Lower lobe of right lung (tissue), 2 donors: ENCODE measurements around the gene DPH6. TPM values are rescaled to one million over a fixed set of nuclear protein-coding genes. Genes with fewer than 3 reads are reported as not detected.

ENCODE experiments used
- ATAC-seq, 2 donors: fragments of 200-7000 bp; cut with Tn5 transposase; one replicate each; pipeline ENCODE4 v1.9.1; 2020 to 2022; ENCODE audit warnings: mild to moderate bottlenecking in 2 of 2, moderate library complexity in 2 of 2
- DNase-seq: peaks from one replicate; pipeline ENCODE4 v3.0.0-alpha.2; 2020
- H3K27ac ChIP-seq: fragments of 200-600 bp; one replicate; pipeline ENCODE4 v1.8.0; 2022
- H3K27me3 ChIP-seq: fragments of 200-600 bp; one replicate; pipeline ENCODE4 v1.8.0; 2022; ENCODE audit warnings: low read depth
- H3K36me3 ChIP-seq: fragments of 200-600 bp; one replicate; pipeline ENCODE4 v1.8.0; 2022; ENCODE audit warnings: mild to moderate bottlenecking
- H3K4me1 ChIP-seq: fragments of 200-600 bp; one replicate; pipeline ENCODE4 v1.8.0; 2022
- H3K4me3 ChIP-seq: fragments of 200-600 bp; one replicate; pipeline ENCODE4 v1.8.0; 2022; ENCODE audit warnings: mild to moderate bottlenecking
- H3K9me3 ChIP-seq: fragments of 200-600 bp; one replicate; pipeline ENCODE4 v1.8.0; 2022
- intact Hi-C: fragments of 100-400 bp; cut with DNase I; formaldehyde crosslinking; loops from one replicate; pipeline ENCODE4 v1.11.0; 2022
- total RNA-seq: library from RNA; stranded (reverse); fragmentation: NEBNext Ultra II Directional; extraction: Animal tissue kit (Norgen Biotek cat#: 25700); gene quantifications from one replicate; pipeline ENCODE4 v1.2.1, GENCODE V29; 2021
- TF ChIP-seq, protein P1 (sequence below): fragments of 200-600 bp; IDR thresholded peaks from one replicate; pipeline ENCODE4 v1.8.0; 2022; ENCODE audit warnings: antibody characterized with exemption, mild to moderate bottlenecking
- donor health status: DM: no; HTN: yes; CAD: no; lungs with severe emphysema.

Gene DPH6
- total RNA-seq, 1 donor from 2014 or later = 9.2 TPM

DNA sequence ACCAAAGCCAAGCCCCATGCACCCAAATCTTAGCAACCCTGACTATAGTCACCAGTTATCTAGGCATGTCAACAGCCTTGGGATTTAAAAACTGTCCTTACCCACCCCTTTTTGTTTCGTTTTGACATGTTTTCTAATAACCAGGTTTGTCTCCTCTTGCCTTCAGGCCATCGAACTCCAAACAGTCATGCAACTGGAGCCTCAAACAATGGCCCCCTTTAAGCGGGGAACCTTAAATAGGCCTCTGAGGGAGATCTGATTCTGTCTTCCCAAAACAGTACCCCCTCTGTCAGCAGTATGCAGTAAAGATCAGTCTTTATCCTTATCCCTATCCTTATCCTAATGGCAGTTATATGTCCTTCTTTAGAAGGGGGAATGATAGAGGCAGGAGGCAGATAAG, 105.7 kb downstream of the DPH6 start:
- DNase-seq (no peak), ATAC-seq (no peak)
- TF ChIP-seq, protein P1, sequence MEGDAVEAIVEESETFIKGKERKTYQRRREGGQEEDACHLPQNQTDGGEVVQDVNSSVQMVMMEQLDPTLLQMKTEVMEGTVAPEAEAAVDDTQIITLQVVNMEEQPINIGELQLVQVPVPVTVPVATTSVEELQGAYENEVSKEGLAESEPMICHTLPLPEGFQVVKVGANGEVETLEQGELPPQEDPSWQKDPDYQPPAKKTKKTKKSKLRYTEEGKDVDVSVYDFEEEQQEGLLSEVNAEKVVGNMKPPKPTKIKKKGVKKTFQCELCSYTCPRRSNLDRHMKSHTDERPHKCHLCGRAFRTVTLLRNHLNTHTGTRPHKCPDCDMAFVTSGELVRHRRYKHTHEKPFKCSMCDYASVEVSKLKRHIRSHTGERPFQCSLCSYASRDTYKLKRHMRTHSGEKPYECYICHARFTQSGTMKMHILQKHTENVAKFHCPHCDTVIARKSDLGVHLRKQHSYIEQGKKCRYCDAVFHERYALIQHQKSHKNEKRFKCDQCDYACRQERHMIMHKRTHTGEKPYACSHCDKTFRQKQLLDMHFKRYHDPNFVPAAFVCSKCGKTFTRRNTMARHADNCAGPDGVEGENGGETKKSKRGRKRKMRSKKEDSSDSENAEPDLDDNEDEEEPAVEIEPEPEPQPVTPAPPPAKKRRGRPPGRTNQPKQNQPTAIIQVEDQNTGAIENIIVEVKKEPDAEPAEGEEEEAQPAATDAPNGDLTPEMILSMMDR = no peak
- no peak overlapping the region for H3K4me3 ChIP-seq
- intact Hi-C loops = no loop called here
- H3K9me3 ChIP-seq = no peaks in the 10 kb centered on the region
- no peaks in the 10 kb centered on the region for H3K4me1 ChIP-seq
- no peaks in the 10 kb centered on the region for H3K27me3 ChIP-seq
- H3K36me3 ChIP-seq = no peaks in the 10 kb centered on the region
- H3K27ac ChIP-seq = no peak overlapping the region

DNA sequence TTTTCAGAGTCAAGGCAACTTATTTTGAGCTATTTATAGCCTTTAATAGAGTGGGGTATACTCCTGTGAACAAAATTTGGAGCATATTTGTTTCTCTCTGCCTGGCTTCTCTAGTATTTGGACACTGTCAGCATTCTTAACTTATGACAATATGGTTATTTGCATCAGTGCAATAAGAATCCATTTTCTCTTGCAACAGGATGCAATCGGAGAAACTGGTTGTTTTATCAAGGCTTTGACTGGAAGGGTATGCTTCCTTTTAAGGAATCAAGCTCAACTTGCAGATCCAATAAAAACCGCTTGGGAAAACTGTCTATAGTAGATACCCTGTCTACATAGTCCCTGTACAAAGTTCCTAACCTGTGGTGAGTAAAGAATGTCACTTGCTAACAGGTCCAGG, 106.7 kb downstream of the DPH6 start:
- no peak overlapping the region for H3K4me3 ChIP-seq

DNA sequence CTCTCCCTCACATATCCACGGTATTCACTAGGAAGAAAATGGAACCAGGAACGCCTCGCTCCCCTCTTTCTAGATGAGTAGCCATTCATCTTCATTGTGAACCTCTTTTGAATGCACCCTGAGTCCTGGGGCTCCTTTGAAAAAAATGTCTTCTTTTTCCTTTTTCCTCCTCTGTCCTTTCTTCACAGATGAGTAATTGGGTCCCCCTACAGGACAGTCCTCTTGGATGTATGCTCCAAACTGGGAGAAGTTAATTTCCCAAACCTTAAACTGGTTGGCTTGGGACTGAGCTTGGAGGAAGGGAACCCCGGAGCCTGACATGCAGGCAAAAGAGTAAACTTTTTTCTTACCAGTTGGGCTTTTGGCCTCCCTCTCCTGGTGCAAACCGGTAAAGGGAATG, 108.8 kb downstream of the DPH6 start:
- no peaks in the 10 kb centered on the region for H3K36me3 ChIP-seq
- ATAC-seq = no peak
- no peak for DNase-seq
- H3K27me3 ChIP-seq = no peaks in the 10 kb centered on the region
- no peaks in the 10 kb centered on the region for H3K9me3 ChIP-seq
- intact Hi-C loops = no loop called here
- no peak overlapping the region for H3K27ac ChIP-seq
- H3K4me3 ChIP-seq = no peak overlapping the region
- H3K4me1 ChIP-seq = no peaks in the 10 kb centered on the region
- TF ChIP-seq, protein P1 = no peak

More for the DNA sequence above, 106.7 kb downstream of the DPH6 start:
- Histone ChIP-seq H3K4me1 (no peaks in the 10 kb centered on the region), H3K9me3 (no peaks in the 10 kb centered on the region), H3K36me3 (no peaks in the 10 kb centered on the region), H3K27ac (no peak overlapping the region), H3K27me3 (no peaks in the 10 kb centered on the region)
- TF ChIP-seq, protein P1 = no peak
- no peak for DNase-seq
- ATAC-seq = no peak
- intact Hi-C loops = no loop called here

DNA sequence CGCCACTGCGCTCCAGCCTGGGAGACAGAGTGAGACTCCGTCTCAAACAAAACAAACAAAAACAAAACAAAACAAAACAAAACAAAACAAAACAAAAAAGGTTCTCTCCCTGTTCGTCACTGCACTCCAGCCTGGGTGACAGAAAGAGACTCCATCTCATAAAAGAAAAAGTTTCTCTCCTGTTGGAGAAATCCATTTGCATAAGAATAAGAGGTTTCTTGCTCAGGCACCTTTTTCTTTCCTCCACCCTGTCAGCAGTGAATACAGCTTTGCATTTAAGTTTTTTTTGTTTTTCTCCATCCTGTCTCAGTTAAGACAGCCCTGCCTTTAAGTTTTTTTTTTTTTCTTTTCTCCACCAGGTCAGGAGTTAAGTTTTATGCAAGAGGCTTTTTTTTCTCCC, 109.5 kb downstream of the DPH6 start:
- ATAC-seq = no peak
- Histone ChIP-seq H3K27ac (no peak overlapping the region), H3K4me1 (no peaks in the 10 kb centered on the region), H3K9me3 (no peaks in the 10 kb centered on the region), H3K36me3 (no peaks in the 10 kb centered on the region), H3K4me3 (no peak overlapping the region), H3K27me3 (no peaks in the 10 kb centered on the region)
- DNase-seq = no peak
- TF ChIP-seq, protein P1 = no peak
- intact Hi-C loops = no loop called here

DNA sequence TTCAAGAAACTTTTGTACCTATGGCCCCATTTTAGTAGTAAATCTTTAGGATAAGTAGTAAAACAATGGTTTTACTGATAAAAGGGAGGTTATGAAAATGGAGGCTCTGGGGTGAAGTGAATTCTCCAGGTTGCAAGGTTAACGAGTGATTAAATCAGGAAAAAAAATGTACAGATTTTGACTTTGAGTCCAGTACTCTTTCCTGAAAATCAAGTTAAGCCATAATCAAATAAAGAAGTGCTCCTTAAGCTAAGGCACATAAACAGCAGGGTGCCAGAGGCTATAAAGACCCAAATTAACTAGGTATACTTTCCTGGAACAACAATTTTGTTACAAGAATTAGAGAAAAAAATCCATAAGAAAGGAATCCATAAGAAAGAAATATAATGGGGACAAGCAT, 114.7 kb downstream of the DPH6 start:
- DNase-seq (no peak), ATAC-seq (no peak)
- no peaks in the 10 kb centered on the region for H3K36me3 ChIP-seq
- no peak overlapping the region for H3K4me3 ChIP-seq
- H3K4me1 ChIP-seq = no peaks in the 10 kb centered on the region
- TF ChIP-seq, protein P1 = no peak
- H3K27ac ChIP-seq = no peak overlapping the region
- no peaks in the 10 kb centered on the region for H3K9me3 ChIP-seq
- intact Hi-C loops = no loop called here
- no peaks in the 10 kb centered on the region for H3K27me3 ChIP-seq

DNA sequence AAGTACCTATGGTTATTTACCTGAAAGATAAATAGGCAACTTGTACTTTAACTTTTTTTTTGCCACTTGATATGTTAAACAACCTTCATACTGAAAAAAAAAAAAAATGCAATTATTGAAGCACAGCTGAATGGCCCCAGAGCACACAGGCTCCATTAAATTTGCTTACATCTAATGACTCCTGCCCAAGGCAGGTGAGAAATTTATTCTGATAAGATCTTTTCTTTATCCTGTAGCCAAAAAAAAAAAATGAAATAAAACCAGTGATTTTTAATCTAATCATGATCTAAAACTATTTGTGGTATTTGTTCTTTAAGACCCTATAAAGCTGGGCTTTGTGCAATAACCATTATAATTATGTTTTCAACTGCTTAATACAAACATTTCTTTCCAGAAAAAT, 115.7 kb downstream of the DPH6 start:
- TF ChIP-seq, protein P1 = no peak
- Histone ChIP-seq H3K4me3 (no peak overlapping the region), H3K9me3 (no peaks in the 10 kb centered on the region), H3K27ac (no peak overlapping the region), H3K4me1 (no peaks in the 10 kb centered on the region), H3K27me3 (no peaks in the 10 kb centered on the region), H3K36me3 (no peaks in the 10 kb centered on the region)
- intact Hi-C loops = no loop called here
- ATAC-seq (no peak), DNase-seq (no peak)
